Measurements from ENCODE around the gene MAP1LC3B.

Gene MAP1LC3B

GRCh38 chr16:87437911-87438610 lies 45.9 kb downstream of the MAP1LC3B start:
- DNase-seq (ENCODE audit: low spot score in 2 of 2), result no peak
- Mint-ChIP-seq H3K36me3 (peaks cover 19% of the 10 kb centered on the region), H3K4me1 (peaks cover 23% of the 10 kb centered on the region), H3K4me3 (no peak overlapping the region), H3K27ac (no peak overlapping the region), H3K9me3 (no peaks in the 10 kb centered on the region)
- no peak for ATAC-seq

- Mint-ChIP-seq H3K27ac (no peak overlapping the region), H3K9me3 (no peaks in the 10 kb centered on the region), H3K4me1 (peaks cover 23% of the 10 kb centered on the region), H3K4me3 (no peak overlapping the region), H3K36me3 (peaks cover 15% of the 10 kb centered on the region)
- ATAC-seq (no peak), DNase-seq (ENCODE audit: low spot score in 2 of 2) (no peak)
Measured at GRCh38 chr16:87438611-87438985, 46.5 kb downstream of the MAP1LC3B start.

GRCh38 chr16:87439926-87440325 lies 47.8 kb downstream of the MAP1LC3B start:
- peaks cover 23% of the 10 kb centered on the region for H3K4me1 Mint-ChIP-seq
- H3K4me3 Mint-ChIP-seq, result no peak overlapping the region
- H3K9me3 Mint-ChIP-seq, result no peaks in the 10 kb centered on the region
- no peak for DNase-seq (ENCODE audit: low spot score in 2 of 2)
- peaks cover 22% of the 10 kb centered on the region for H3K36me3 Mint-ChIP-seq
- ATAC-seq, result no peak
- no peak overlapping the region for H3K27ac Mint-ChIP-seq

- peaks cover 32% of the 10 kb centered on the region for H3K36me3 Mint-ChIP-seq
- H3K4me3 Mint-ChIP-seq, result no peak overlapping the region
- H3K4me1 Mint-ChIP-seq, result peaks cover 18% of the 10 kb centered on the region
- H3K9me3 Mint-ChIP-seq, result no peaks in the 10 kb centered on the region
- ATAC-seq, result no peak
- no peak for DNase-seq (ENCODE audit: low spot score in 2 of 2)
- no peak overlapping the region for H3K27ac Mint-ChIP-seq
Measured at GRCh38 chr16:87441886-87442580, 49.9 kb downstream of the MAP1LC3B start.

GRCh38 chr16:87442581-87442966 lies 50.4 kb downstream of the MAP1LC3B start:
- Mint-ChIP-seq H3K9me3 (no peaks in the 10 kb centered on the region), H3K27ac (no peak overlapping the region), H3K4me1 (peaks cover 19% of the 10 kb centered on the region), H3K36me3 (peaks cover 30% of the 10 kb centered on the region), H3K4me3 (no peak overlapping the region)
- ATAC-seq, result no peak
- no peak for DNase-seq (ENCODE audit: low spot score in 2 of 2)

- no peaks in the 10 kb centered on the region for H3K9me3 Mint-ChIP-seq
- ATAC-seq (no peak), DNase-seq (ENCODE audit: low spot score in 2 of 2) (no peak)
- H3K27ac Mint-ChIP-seq, result no peak overlapping the region
- H3K4me3 Mint-ChIP-seq, result no peak overlapping the region
- H3K4me1 Mint-ChIP-seq, result peaks cover 19% of the 10 kb centered on the region
- peaks cover 30% of the 10 kb centered on the region for H3K36me3 Mint-ChIP-seq
Measured at GRCh38 chr16:87443016-87443415, 50.9 kb downstream of the MAP1LC3B start.

- Mint-ChIP-seq H3K9me3 (no peaks in the 10 kb centered on the region), H3K27ac (no peak overlapping the region), H3K36me3 (peaks cover 37% of the 10 kb centered on the region), H3K4me1 (peaks cover 26% of the 10 kb centered on the region), H3K4me3 (no peak overlapping the region)
- no peak for ATAC-seq
- no peak for DNase-seq (ENCODE audit: low spot score in 2 of 2)
Measured at GRCh38 chr16:87443964-87444363, 51.8 kb downstream of the MAP1LC3B start.

GRCh38 chr16:87445486-87445885 lies 53.4 kb downstream of the MAP1LC3B start:
- DNase-seq (ENCODE audit: low spot score in 2 of 2) (no peak), ATAC-seq (no peak)
- H3K4me3 Mint-ChIP-seq, result no peak overlapping the region
- peaks cover 37% of the 10 kb centered on the region for H3K36me3 Mint-ChIP-seq
- no peaks in the 10 kb centered on the region for H3K9me3 Mint-ChIP-seq
- H3K27ac Mint-ChIP-seq, result no peak overlapping the region
- peaks cover 32% of the 10 kb centered on the region for H3K4me1 Mint-ChIP-seq

- no peak overlapping the region for H3K27ac Mint-ChIP-seq
- peaks cover 37% of the 10 kb centered on the region for H3K36me3 Mint-ChIP-seq
- DNase-seq (ENCODE audit: low spot score in 2 of 2), result no peak
- no peaks in the 10 kb centered on the region for H3K9me3 Mint-ChIP-seq
- H3K4me3 Mint-ChIP-seq, result no peak overlapping the region
- ATAC-seq, result no peak
- H3K4me1 Mint-ChIP-seq, result peaks cover 32% of the 10 kb centered on the region
Measured at GRCh38 chr16:87446479-87446878, 54.3 kb downstream of the MAP1LC3B start.

- no peak for DNase-seq (ENCODE audit: low spot score in 2 of 2)
- no peak overlapping the region for H3K27ac Mint-ChIP-seq
- ATAC-seq, result no peak
- no peak overlapping the region for H3K4me3 Mint-ChIP-seq
- no peaks in the 10 kb centered on the region for H3K9me3 Mint-ChIP-seq
- H3K36me3 Mint-ChIP-seq, result peaks cover 41% of the 10 kb centered on the region
- peaks cover 28% of the 10 kb centered on the region for H3K4me1 Mint-ChIP-seq
Measured at GRCh38 chr16:87447323-87447722, 55.2 kb downstream of the MAP1LC3B start.

- ATAC-seq (no peak), DNase-seq (ENCODE audit: low spot score in 2 of 2) (no peak)
- Mint-ChIP-seq H3K27ac (peak overlapping the region; percentile 2), H3K9me3 (no peaks in the 10 kb centered on the region), H3K4me1 (peaks cover 28% of the 10 kb centered on the region), H3K36me3 (peaks cover 50% of the 10 kb centered on the region), H3K4me3 (no peak overlapping the region)
Measured at GRCh38 chr16:87448866-87449265, 56.7 kb downstream of the MAP1LC3B start.

GRCh38 chr16:87451563-87452210 lies 59.6 kb downstream of the MAP1LC3B start:
- Mint-ChIP-seq H3K4me3 (no peak overlapping the region), H3K9me3 (no peaks in the 10 kb centered on the region), H3K36me3 (peaks cover 24% of the 10 kb centered on the region), H3K4me1 (peaks cover 27% of the 10 kb centered on the region), H3K27ac (no peak overlapping the region)
- ATAC-seq, result no peak
- DNase-seq (ENCODE audit: low spot score in 2 of 2), result no peak

- no peak overlapping the region for H3K27ac Mint-ChIP-seq
- no peak overlapping the region for H3K4me3 Mint-ChIP-seq
- ATAC-seq, result no peak
- H3K36me3 Mint-ChIP-seq, result peaks cover 26% of the 10 kb centered on the region
- H3K4me1 Mint-ChIP-seq, result peaks cover 35% of the 10 kb centered on the region
- no peaks in the 10 kb centered on the region for H3K9me3 Mint-ChIP-seq
- DNase-seq (ENCODE audit: low spot score in 2 of 2), result no peak
Measured at GRCh38 chr16:87453326-87453725, 61.2 kb downstream of the MAP1LC3B start.

All from stimulated activated effector memory CD8-positive, alpha-beta T cell treated with anti-CD3 and anti-CD28 coated beads, Interleukin-12 subunit alpha, Interleukin-12 subunit beta, amount 100 ng/mL, for 72 hours (primary cell).